Ovary (tissue), 3 donors: ENCODE results near the gene CDC42BPA.

Experiments
- CTCF ChIP-seq, 3 donors: fragments of 450-650 bp in 2 of 3; fragments of 200-600 bp in 1 of 3; IDR thresholded peaks; one replicate each; pipeline versions ENCODE4 v1.5.1 to v1.8.0; 2016 to 2022; ENCODE audit warnings: antibody characterized with exemption in 3 of 3, mild to moderate bottlenecking in 1 of 3
- EP300 ChIP-seq: sonication (generic); formaldehyde crosslinking; IDR thresholded peaks from one replicate; pipeline ENCODE4 v1.6.1; 2017; ENCODE audit warnings: antibody characterized with exemption
- POLR2A ChIP-seq: fragments of 450-650 bp; IDR thresholded peaks from one replicate; pipeline ENCODE4 v1.6.1; 2017; ENCODE audit warnings: antibody characterized with exemption, mild to moderate bottlenecking, moderate library complexity
- donor health status: DM: no; HTN: no; CAD: no.

- no peak for TF ChIP-seq CTCF (IDR thresholded peaks at IDR 0.05)
- no peak for TF ChIP-seq EP300
- no peak for TF ChIP-seq POLR2A
Measured at GRCh38 chr1:227068883-227069282, 249.4 kb downstream of the CDC42BPA start.
